ENCODE results near the gene CAB39. TPM values are rescaled to one million over a fixed set of nuclear protein-coding genes. Genes with fewer than 3 reads are reported as not detected.

The CAB39 gene
- total RNA-seq, 1 experiment from 2014 or later: 91.7 TPM

DNA sequence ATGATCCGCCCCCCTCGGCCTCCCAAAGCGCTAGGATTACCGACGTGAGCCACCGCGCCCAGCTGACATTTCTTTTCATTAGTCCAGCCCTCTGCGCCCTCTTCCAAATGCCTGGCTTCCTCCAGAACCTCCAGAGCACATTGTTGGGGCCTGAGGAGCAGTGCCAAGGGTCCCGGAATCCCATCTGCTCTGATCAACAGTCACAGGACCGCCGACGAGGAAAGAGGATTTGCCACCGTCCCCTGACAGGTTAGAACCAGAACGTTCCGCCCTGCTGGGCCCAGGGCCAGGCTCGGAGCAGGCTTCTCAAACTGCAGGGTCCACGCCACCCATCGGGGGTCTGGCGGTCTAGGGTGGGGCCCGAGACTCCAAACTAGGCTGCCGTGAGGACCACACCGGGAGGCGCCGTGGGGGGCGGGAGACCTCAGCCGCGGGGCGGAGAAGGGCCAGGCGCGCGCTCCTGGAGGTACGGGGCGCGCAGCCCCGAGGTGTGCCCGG is 115.2 kb downstream of the CAB39 start:
- Mint-ChIP-seq H3K9me3 (ENCODE audit: unreplicated experiment) (peaks cover 7% of the 10 kb centered on the region), H3K36me3 (ENCODE audit: insufficient read depth, unreplicated experiment) (peaks cover 8% of the 10 kb centered on the region), H3K27me3 (ENCODE audit: insufficient read depth, unreplicated experiment) (peaks cover 16% of the 10 kb centered on the region), H3K4me3 (ENCODE audit: unreplicated experiment) (no peak overlapping the region), H3K27ac (ENCODE audit: low read depth, unreplicated experiment) (no peak overlapping the region), H3K4me1 (ENCODE audit: insufficient read depth, unreplicated experiment) (peaks cover 5% of the 10 kb centered on the region)
- no peak for DNase-seq (ENCODE audit: unreplicated experiment)
- TF ChIP-seq, protein P1, sequence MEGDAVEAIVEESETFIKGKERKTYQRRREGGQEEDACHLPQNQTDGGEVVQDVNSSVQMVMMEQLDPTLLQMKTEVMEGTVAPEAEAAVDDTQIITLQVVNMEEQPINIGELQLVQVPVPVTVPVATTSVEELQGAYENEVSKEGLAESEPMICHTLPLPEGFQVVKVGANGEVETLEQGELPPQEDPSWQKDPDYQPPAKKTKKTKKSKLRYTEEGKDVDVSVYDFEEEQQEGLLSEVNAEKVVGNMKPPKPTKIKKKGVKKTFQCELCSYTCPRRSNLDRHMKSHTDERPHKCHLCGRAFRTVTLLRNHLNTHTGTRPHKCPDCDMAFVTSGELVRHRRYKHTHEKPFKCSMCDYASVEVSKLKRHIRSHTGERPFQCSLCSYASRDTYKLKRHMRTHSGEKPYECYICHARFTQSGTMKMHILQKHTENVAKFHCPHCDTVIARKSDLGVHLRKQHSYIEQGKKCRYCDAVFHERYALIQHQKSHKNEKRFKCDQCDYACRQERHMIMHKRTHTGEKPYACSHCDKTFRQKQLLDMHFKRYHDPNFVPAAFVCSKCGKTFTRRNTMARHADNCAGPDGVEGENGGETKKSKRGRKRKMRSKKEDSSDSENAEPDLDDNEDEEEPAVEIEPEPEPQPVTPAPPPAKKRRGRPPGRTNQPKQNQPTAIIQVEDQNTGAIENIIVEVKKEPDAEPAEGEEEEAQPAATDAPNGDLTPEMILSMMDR (IDR thresholded peaks at IDR 0.05; ENCODE audit: unreplicated experiment): no peak
- BruUV-seq (replicated peaks): no TSS peak
- POLR2A ChIA-PET: no interaction called here
- intact Hi-C loops (cut with micrococcal nuclease): no loop called here
- CTCF ChIA-PET: interaction anchor here (0.5 to 0.6 kb wide), 2 partner anchors 176 to 376 kb away, joined by 3 read pairs; no protein-coding TSS in a partner anchor

DNA sequence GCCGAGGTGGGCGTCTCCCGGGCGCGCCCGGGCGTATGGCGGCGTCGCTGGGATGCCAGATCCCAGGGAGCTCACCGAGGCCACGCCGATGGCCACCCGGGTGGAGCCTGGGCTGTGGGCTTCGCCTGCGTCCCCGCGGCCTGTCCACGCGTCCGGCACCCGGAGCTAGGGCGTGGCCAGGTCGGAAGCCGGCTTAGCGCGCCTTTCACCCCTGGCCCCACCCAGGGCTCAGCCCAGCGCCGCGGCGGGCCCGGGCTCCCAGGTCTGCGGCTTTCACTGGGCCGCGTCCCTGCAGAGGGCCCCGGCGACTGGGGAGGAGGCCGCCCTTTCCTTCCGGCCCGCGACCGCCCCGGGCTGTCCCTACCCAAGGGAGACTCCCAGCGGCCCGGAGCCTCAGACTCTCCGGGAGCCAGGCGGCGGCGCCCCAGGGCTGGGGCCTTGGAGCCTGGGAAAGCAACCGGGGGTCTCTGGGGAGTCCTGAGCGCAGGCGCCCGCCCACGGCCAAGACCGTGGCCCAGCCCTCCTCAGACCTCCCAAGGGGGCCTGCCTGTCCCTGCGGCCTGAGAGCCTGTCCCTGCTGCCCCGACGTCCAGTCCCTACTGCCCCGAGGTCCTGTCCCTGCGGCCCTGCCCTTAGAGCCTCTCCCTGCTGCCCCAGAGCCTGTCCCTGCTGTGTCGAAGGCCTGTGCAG is 115.8 kb downstream of the CAB39 start:
- Mint-ChIP-seq H3K27ac (ENCODE audit: low read depth, unreplicated experiment) (no peak overlapping the region), H3K4me3 (ENCODE audit: unreplicated experiment) (no peak overlapping the region), H3K9me3 (ENCODE audit: unreplicated experiment) (peaks cover 7% of the 10 kb centered on the region), H3K4me1 (ENCODE audit: insufficient read depth, unreplicated experiment) (peaks cover 5% of the 10 kb centered on the region), H3K36me3 (ENCODE audit: insufficient read depth, unreplicated experiment) (peaks cover 6% of the 10 kb centered on the region), H3K27me3 (ENCODE audit: insufficient read depth, unreplicated experiment) (peaks cover 16% of the 10 kb centered on the region)
- ChIA-PET CTCF (interaction anchor here (0.5 kb wide), 1 partner anchor 376 kb away, joined by 3 read pairs; no protein-coding TSS in a partner anchor), POLR2A (no interaction called here)
- DNase-seq (ENCODE audit: unreplicated experiment): no peak
- TF ChIP-seq, protein P1 (IDR thresholded peaks at IDR 0.05; ENCODE audit: unreplicated experiment): no peak
- intact Hi-C loops (cut with micrococcal nuclease): no loop called here
- no TSS peak for BruUV-seq (replicated peaks)

DNA sequence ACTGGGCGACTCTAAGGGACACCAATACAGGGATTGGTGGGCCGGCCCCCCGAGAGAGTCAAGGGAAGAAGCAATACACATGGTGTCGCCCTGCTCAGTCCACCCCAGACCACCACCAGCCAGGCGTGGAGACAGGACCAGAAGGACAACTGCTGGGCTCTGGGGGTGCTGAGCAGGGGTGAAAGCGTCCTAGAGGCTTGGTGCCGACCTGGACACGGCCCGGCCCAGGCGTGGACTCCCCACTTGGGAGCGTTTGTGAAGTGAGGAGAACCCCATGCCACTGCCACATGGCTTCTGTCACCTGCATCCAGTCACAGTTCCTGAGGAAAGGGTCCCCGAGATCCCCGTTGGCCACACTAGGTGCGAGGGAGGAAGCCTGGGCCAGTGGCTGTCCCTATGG is 116.7 kb downstream of the CAB39 start:
- no peak for DNase-seq (ENCODE audit: unreplicated experiment)
- POLR2A ChIA-PET: no interaction called here
- intact Hi-C loops (cut with micrococcal nuclease): no loop called here

DNA sequence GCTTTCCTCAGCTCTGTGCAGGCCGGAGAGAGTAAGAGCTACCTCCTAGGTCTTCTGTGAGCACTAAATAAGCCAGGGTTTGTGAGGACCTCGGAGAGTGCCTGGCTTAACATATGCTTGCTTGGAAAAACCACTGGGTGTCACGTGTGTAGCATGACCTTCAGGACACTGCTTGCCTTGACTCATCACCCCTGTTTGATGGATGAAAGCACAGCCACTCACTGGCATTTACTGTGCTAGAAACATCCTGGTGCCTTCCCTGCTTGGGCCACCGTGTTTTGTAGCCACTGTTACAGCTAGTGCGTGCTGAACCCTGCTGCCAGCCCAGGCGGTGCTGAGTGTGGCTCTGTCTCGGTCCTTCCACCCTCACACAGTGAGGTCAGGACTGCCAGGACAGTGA is 117.3 kb downstream of the CAB39 start:
- POLR2A ChIA-PET: no interaction called here
- intact Hi-C loops (cut with micrococcal nuclease): no loop called here
- no peak overlapping the region for H3K27ac Mint-ChIP-seq (ENCODE audit: low read depth, unreplicated experiment)
- BruUV-seq (replicated peaks): no TSS peak
- H3K36me3 Mint-ChIP-seq (ENCODE audit: insufficient read depth, unreplicated experiment): peaks cover 4% of the 10 kb centered on the region
- no peak for DNase-seq (ENCODE audit: unreplicated experiment)
- H3K4me3 Mint-ChIP-seq (ENCODE audit: unreplicated experiment): no peak overlapping the region
- peaks cover 7% of the 10 kb centered on the region for H3K9me3 Mint-ChIP-seq (ENCODE audit: unreplicated experiment)
- TF ChIP-seq, protein P1 (IDR thresholded peaks at IDR 0.05; ENCODE audit: unreplicated experiment): no peak
- CTCF ChIA-PET: interaction anchor here (0.6 kb wide), 1 partner anchor 67 kb away, joined by 4 read pairs; no protein-coding TSS in a partner anchor
- H3K27me3 Mint-ChIP-seq (ENCODE audit: insufficient read depth, unreplicated experiment): peaks cover 16% of the 10 kb centered on the region
- H3K4me1 Mint-ChIP-seq (ENCODE audit: insufficient read depth, unreplicated experiment): no peaks in the 10 kb centered on the region

More for the DNA sequence above, 116.7 kb downstream of the CAB39 start:
- H3K9me3 Mint-ChIP-seq (ENCODE audit: unreplicated experiment): peaks cover 7% of the 10 kb centered on the region
- CTCF ChIA-PET: no interaction called here
- BruUV-seq (replicated peaks): no TSS peak
- H3K4me3 Mint-ChIP-seq (ENCODE audit: unreplicated experiment): no peak overlapping the region
- H3K36me3 Mint-ChIP-seq (ENCODE audit: insufficient read depth, unreplicated experiment): peaks cover 4% of the 10 kb centered on the region
- peaks cover 16% of the 10 kb centered on the region for H3K27me3 Mint-ChIP-seq (ENCODE audit: insufficient read depth, unreplicated experiment)
- H3K27ac Mint-ChIP-seq (ENCODE audit: low read depth, unreplicated experiment): no peak overlapping the region
- H3K4me1 Mint-ChIP-seq (ENCODE audit: insufficient read depth, unreplicated experiment): peaks cover 5% of the 10 kb centered on the region
- TF ChIP-seq, protein P1 (IDR thresholded peaks at IDR 0.05; ENCODE audit: unreplicated experiment): no peak
